ENCODE data around the gene PTPRB.

PTPRB gene

DNA sequence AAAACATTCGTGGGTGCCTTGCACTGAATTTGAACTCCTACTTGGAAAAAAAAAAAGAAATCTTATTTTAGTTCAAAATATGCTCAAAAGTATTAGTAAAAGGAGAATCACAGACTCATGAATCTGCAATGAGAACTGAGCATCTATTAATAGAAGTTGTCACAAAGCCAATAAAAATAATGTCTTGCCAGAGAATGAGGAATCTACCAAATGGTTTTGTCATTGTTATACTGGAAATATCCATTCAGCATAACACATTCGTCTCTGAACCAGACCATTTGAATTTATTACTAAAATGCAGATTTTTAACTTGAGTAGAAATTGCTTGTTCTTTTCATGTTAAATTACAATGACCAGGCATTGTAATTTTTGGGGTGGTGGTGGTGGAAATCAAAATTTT is 11.6 kb upstream of the PTPRB start:
- H3K4me2 ChIP-seq: no peak overlapping the region

GRCh38 chr12:70648191-70648590 is 11.0 kb upstream of the PTPRB start:
- Histone ChIP-seq H3K4me2 (no peak overlapping the region), H2AFZ (ENCODE audit: low read depth) (no peak overlapping the region), H3K4me1 (ENCODE audit: low read depth, poor library complexity, severe bottlenecking) (no peaks in the 10 kb centered on the region), H3K27me3 (ENCODE audit: insufficient read depth, low read depth) (no peaks in the 10 kb centered on the region), H4K20me1 (ENCODE audit: insufficient read depth) (no peaks in the 10 kb centered on the region), H3K79me2 (ENCODE audit: insufficient read depth, low read depth) (no peaks in the 10 kb centered on the region), H3K27ac (no peak overlapping the region), H3K36me3 (ENCODE audit: insufficient read depth) (no peaks in the 10 kb centered on the region), H3K9ac (no peak overlapping the region), H3K4me3 (IDR thresholded peaks at IDR 0.05; ENCODE audit: insufficient read depth, low read depth, low read length) (no peak overlapping the region)
- no peak for TF ChIP-seq CTCF (conservative IDR thresholded peaks at IDR 0.05; ENCODE audit: low read depth, low read length)

More for the DNA sequence above, 11.6 kb upstream of the PTPRB start:
- H3K9ac ChIP-seq: no peak overlapping the region
- H3K27me3 ChIP-seq (ENCODE audit: insufficient read depth, low read depth): no peaks in the 10 kb centered on the region
- no peak overlapping the region for H3K27ac ChIP-seq
- H2AFZ ChIP-seq (ENCODE audit: low read depth): no peak overlapping the region
- no peaks in the 10 kb centered on the region for H3K79me2 ChIP-seq (ENCODE audit: insufficient read depth, low read depth)
- no peaks in the 10 kb centered on the region for H3K36me3 ChIP-seq (ENCODE audit: insufficient read depth)
- TF ChIP-seq CTCF (conservative IDR thresholded peaks at IDR 0.05; ENCODE audit: low read depth, low read length): no peak
- H3K4me3 ChIP-seq (IDR thresholded peaks at IDR 0.05; ENCODE audit: insufficient read depth, low read depth, low read length): no peak overlapping the region
- H3K4me1 ChIP-seq (ENCODE audit: low read depth, poor library complexity, severe bottlenecking): no peaks in the 10 kb centered on the region
- no peaks in the 10 kb centered on the region for H4K20me1 ChIP-seq (ENCODE audit: insufficient read depth)

- H3K27ac ChIP-seq: no peak overlapping the region
- H3K4me2 ChIP-seq: no peak overlapping the region
- no peaks in the 10 kb centered on the region for H3K36me3 ChIP-seq (ENCODE audit: insufficient read depth)
- TF ChIP-seq CTCF (conservative IDR thresholded peaks at IDR 0.05; ENCODE audit: low read depth, low read length): no peak
- no peak overlapping the region for H2AFZ ChIP-seq (ENCODE audit: low read depth)
- no peaks in the 10 kb centered on the region for H3K4me1 ChIP-seq (ENCODE audit: low read depth, poor library complexity, severe bottlenecking)
- no peak overlapping the region for H3K9ac ChIP-seq
- H3K79me2 ChIP-seq (ENCODE audit: insufficient read depth, low read depth): no peaks in the 10 kb centered on the region
- H3K4me3 ChIP-seq (IDR thresholded peaks at IDR 0.05; ENCODE audit: insufficient read depth, low read depth, low read length): no peak overlapping the region
- no peaks in the 10 kb centered on the region for H4K20me1 ChIP-seq (ENCODE audit: insufficient read depth)
- no peaks in the 10 kb centered on the region for H3K27me3 ChIP-seq (ENCODE audit: insufficient read depth, low read depth)
These were observed 9.6 kb upstream of the PTPRB start for GRCh38 chr12:70646850-70647249.

GRCh38 chr12:70645494-70646317 is 8.5 kb upstream of the PTPRB start:
- Histone ChIP-seq H3K4me3 (IDR thresholded peaks at IDR 0.05; ENCODE audit: insufficient read depth, low read depth, low read length) (no peak overlapping the region), H3K9ac (no peak overlapping the region), H3K27ac (no peak overlapping the region), H3K4me2 (no peak overlapping the region), H3K79me2 (ENCODE audit: insufficient read depth, low read depth) (no peaks in the 10 kb centered on the region), H4K20me1 (ENCODE audit: insufficient read depth) (no peaks in the 10 kb centered on the region), H3K4me1 (ENCODE audit: low read depth, poor library complexity, severe bottlenecking) (no peaks in the 10 kb centered on the region), H3K27me3 (ENCODE audit: insufficient read depth, low read depth) (no peaks in the 10 kb centered on the region), H2AFZ (ENCODE audit: low read depth) (no peak overlapping the region), H3K36me3 (ENCODE audit: insufficient read depth) (no peaks in the 10 kb centered on the region)
- TF ChIP-seq CTCF (conservative IDR thresholded peaks at IDR 0.05; ENCODE audit: low read depth, low read length): no peak

All from KMS-11 (cell line).